Measurements from ENCODE around the gene IRF2.

The IRF2 gene

DNA sequence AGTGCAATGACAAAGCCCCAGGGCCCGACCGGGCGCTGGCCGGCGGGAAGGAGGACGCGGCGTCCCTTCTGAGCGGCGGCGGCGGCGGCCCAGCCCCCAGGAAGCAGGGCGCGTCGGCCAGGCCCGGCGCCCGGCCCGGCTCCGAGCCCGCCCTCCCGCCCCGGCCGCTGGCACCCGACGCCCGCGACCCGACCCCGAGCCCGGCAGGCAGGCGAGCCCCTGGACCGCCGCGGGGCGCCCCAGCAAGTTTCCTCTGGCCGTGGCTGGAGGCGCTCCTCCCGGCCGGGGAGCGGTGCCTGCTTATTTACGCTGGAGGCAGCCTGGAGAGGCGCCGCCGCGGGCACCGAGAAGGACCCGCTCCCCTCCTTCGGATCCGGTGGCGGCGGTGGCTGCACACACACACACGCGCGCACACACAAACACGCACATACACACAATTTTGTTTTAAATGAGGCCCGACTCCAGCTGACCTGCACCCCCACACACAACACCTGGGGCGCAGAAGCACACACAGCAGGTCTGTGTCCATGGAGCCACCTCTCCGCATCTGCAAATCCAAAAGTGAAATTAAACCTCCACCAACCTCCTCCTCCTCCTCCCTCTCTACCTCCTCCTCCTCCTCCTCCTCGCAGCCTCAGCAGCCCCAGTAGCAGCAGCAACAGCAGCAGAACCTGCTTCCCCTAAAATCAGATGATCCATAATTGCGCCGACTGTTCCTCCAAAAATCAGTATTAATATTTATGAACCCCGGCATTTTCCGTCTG lies 669 bp downstream of the IRF2 start:
- FAIRE-seq, result no peak

DNA sequence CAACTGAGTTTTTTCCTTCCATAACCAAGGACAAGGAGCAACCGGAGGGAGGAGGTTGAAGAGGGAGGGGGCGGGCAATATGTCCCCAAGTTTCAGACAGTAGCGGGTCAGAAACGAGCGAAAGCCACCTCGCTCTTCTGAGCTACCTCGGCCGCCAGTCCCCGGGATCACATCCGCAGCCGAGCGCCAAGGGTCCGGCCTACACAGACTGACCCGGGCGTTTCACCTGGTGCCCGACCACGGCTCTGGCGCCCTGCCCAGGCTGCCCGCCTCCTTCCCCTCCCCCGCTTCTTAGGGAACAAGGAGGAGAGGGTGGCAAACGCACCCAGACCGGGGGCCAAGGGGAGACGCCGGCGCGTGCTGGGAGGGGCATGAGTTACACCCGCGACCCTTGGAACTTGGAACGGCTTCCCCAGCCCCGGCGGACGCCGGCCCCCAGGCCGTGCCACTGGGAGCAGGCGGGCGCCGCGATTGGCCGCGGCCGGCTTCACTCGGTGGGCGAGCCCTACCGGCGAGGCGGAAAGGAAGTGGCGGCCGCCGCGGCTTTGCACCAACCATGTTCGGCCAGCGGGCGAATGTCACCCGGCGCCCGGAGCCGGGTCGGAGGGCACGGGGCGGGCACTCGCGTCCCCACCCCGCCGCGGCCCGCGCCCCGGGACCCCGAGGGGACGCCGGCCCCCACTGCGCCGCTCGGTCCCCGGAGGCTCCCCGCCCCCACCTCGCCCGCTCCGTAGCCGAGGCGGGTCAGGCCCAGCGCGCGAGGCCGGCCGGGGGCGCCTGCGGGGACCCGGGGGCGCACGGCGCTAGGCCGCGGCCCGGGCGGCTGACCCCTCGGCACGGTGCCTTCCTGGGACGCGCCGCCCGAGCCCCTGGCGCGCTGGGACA lies 1.5 kb downstream of the IRF2 start:
- FAIRE-seq, result no peak

DNA sequence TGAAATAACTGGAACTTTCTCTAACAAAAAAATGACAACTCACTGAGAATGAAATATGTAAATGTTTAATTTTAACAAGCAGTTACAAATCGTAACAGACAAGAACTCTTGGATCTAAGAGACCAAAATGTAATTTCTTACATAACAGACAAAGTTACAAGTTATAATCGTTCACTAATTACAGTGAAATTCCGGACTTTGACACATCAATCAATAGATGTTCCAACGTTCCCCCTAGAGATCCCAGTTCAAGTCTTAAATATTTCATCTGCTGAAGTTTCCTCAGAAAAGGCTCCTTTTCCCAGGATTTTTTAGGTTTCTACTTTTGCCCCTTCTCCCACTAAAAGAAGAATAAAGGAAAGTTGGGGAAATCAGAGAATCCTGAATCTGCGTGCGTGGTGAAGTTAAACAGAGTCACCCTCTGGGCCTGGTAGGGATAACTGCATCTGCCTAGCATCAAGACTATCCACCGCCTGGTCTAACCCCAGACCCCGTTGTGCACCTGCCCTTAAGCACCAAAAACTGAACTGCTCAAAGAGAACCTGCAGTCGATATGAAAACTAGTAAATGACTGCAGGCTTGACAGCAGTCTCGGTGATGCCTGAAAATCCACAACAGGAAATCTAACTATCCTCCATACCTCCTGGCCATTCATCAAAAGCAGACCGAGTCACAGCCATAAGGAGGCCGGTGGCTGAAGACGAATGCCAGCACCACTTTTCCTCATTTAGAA lies 2.3 kb downstream of the IRF2 start:
- no peak for FAIRE-seq

DNA sequence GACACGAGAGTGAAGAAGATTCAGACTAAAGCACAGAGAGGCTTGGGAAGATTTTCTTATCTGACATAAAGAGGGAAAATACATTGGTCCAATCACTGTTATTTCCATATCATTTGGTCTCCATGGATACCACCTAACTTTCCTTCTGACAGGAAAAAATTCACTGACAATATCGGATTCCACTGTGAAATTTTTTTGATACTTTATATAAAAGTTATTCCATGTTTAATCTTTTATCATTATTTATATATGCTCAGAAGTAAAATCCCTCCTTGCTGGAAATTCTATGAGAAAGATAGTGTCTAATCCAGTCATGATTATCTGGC lies 3.6 kb downstream of the IRF2 start:
- no peak for FAIRE-seq

DNA sequence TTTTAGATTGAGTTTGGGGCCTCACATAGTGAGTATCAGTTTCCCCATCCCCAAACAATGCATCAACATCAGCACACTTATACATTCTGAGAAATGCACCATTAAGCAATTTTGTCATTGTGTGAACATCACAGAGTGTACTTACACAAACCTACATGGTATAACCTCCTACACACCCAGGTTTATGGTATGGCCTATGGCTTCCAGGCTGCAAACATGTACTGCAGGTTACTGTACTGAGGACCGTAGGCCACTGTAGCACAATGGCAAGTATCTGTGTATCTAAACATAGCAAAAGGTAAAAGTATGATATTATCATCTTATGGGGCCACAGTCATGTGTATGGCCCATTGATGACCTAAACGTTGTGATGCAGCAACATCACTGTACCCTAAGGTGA lies 7.7 kb downstream of the IRF2 start:
- no peak for FAIRE-seq

DNA sequence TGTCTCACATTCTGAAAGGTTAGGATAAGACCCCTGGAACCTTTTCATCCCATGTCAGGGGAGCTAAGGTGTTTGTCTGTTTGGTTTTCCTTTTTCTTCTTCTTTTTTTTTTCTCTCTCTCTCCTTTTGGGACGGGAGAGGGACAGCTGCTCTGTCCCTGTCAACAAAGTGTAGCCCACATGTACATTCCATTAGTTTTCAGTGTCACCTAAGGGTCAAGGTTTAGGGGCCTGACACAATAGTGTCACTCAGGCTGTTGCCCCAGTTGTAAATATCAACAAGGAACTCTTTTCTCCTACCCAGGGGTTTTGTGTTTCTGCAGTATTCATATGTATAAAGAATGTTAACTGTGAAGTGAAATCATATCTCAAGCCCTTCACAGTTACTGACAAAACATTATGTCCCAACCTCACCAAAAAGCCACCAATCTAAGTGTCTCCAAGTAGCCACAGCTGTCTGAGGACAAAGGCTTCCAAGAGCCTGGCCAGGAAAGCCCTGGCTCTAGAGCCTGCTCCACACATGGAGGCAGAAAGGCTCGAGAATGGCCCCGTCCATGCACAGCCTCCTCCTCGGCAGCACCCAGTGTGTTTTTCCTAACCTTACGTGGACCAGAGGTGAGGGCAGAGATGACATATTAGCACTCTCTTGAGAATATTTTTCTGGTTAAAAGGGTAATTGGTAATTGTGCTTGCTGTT lies 9.4 kb downstream of the IRF2 start:
- FAIRE-seq, result no peak

DNA sequence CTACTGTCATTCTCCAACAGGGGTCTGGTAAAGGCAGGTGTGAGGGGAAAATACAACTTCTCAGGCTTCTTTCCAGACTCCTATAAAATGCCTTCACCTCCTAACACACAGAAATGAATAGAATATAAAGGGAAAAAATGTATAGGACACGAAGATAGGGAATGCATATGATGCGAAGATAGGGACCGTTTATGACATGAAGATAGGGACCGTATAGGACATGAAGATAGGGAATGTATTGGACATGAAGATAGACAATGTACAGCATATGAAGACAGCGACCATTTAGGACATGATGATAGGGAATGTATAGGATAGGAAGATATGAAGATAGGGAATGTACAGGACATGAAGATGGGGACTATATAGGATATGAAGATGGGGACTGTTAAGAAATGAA lies 10.5 kb downstream of the IRF2 start:
- no peak for FAIRE-seq

DNA sequence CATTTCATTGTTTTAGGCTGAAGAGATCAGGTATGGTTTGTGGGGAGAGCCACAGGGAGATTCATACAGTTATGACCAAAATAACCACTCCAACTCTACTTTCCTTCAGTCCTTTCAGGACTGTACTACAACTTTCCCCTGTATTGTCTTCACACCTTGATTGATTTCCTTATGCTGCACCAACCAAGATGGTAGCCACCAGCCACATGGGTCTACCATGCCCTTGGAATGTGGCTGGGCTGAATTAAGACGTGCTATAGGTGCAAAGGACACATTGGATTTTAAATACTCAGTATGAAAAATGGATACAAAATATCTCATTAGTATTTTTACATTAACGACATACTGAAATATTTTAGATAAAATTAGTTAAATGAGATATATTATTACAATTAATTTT lies 11.2 kb downstream of the IRF2 start:
- no peak for FAIRE-seq

DNA sequence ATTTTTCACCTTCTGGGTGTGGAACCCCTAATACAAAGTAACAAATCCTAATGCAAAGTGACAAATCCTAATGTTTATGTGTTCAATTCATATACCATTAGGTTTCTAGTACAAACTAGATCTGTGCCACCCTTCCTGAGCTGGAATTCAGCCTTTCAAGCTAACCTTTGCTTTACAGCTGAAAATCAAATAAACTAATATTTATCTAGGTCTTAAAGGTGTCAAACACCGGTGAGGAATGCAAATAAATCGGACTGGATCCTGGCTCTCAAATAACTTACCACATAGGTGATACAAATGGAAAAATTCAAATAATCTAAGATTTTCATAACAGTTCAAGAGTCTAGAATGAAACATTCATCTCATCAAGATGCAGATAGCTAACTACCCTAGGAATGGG lies 11.6 kb downstream of the IRF2 start:
- FAIRE-seq, result no peak

DNA sequence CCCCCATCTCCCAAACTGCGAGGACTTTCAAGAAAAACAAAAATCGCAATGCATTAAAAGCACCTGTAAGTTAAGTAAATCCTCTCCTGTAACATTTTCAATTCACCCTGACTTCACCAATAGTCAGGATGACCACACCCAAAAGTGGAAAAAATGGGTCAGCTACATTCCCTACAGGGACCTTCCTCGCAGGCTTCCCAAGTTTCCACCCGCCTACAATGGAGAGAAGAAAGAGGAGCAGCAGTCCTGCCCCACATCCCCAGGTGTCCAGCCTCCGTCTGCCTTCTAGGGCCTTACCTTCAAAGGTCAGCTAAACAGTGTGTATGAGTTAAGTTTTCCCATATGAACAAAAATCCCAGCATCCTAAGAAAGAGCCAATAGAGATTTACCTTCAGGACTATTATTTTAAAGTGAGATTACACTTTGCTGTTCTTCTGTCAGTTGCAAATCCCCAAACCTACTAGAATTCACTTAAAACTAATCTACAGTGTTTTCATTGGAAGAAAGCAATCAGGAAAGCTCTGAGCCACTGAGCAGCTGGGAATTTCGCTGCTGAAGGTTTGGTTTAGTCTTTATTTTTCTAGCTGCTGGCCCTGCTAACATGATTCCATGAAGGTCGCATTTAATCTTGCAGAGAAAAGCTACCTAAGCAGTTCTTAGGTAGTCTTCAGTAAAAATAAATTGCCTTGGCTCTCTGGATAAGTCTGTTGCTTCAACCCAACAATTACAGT lies 12.5 kb downstream of the IRF2 start:
- FAIRE-seq, result no peak

DNA sequence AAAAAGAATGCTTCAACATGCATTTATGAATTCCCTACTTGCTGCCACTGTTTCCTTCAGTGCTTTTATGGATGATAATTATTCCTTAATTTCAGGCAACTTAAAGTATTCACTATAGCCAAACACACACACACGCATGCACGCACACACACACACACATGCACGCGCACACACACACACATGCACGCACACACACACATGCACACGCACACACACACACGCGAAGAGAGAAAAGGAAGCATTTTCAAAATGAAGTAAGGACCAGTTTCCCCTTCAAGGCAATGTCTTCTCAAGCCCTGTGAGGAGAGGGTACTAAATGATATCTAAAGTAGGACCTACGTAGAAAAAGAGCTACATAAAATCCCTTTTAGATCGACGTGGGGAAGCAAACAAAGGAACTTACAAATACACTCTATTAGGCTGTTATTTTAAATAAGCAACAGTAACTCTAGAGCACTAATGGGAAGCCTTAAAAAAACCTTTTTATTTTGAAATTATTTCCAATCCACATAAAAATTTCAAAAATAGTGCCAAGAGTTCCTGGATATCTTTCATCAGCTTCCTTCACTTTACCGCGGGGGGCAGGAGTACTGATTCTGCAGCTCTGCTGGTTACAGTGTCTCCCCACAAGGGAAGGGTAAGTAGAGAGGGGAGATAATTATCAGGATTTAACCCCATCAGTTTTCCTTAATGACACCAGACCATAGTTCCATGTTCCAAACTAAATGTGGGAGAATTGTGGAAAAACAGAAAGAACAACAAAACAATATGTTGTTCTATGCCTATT lies 13.7 kb downstream of the IRF2 start:
- no peak for FAIRE-seq

DNA sequence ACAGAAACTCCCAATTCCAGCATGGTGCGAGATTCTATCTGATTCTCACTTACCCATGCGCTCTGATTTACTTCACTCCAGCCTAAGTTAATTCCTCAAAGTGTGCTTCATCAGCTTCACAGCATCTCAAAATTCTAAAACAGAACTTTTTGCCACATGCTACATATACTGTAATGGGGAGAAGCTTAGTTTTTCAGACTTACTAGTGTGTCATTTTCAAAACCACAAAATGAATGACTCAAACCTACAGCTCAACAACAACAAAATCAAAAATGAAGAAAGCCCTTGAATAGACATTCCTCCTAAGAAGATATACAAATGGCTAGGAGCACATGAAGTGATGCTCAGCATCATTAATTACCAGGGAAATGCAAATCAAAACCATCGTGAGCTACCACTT lies 14.9 kb downstream of the IRF2 start:
- no peak for FAIRE-seq

DNA sequence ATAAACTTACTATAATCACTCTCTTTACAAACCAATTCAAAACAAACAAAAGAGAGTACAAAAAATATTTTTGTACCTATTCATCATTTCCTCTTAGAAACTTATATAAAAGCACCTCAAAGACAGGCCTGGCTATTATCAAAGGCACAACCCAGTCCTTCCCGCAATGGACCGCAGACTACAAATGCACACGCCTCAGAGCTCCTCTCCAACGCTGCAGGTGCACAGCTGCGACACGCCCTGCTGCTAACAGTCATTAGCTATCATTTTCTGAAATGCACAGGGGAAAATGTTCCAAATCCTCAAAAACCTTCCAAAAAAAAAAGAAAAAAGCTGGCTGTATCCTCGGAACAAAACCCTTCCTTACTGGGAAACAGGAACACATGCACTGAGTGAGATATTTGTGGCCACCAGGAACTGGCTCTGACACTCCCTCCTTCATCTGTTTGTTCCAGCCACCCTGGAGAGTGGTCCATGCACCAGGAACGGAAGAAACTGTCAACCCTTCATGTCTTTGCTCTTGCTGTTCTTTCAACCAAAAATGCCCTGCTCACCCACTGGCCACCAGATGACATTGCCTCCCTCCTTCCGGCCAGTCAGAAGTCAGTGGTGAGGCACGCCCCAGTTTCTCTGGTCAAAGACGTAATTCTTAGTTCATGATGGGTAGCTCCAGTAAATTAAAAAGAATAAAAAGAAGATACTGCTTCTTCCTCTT lies 16.7 kb downstream of the IRF2 start:
- FAIRE-seq, result no peak

DNA sequence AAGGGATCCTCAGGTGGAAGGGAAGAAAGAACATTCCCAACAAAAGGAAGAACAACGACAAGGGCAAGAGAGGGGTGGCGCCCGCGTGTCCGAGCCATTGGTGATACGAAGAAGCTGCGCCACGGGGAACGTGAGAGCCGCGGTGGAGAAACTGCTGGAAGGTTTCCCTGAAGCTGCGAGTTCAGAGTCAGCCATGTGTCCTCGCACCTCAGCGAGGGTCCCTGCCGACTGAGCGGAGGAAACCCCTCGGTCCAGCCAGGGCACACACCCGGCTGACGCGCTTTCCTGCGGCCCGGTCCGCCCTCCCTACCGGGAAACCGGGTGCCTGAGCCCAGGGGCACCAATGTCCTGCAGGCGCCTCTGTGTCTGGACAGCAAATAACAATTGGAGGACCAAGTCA lies 18.0 kb downstream of the IRF2 start:
- FAIRE-seq, result no peak

DNA sequence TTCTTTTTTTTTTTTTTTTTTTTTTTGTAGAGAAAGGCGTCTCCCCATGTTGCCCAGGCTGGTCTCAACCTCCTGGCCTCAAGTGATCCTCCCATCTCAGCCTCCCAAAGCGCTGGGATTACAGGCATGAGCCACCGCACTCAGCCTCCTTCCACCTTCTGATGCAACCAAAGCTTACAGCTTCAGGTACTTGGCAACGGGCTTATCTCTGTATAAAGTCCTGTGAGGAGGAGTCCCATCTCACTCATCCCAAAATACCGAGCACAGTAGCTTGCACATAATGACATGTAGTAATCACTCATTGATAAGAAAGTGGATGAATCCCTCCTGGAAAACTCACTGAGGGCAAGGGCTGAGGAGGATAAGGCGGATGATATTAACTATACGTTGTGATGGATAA lies 19.1 kb downstream of the IRF2 start:
- FAIRE-seq, result no peak

DNA sequence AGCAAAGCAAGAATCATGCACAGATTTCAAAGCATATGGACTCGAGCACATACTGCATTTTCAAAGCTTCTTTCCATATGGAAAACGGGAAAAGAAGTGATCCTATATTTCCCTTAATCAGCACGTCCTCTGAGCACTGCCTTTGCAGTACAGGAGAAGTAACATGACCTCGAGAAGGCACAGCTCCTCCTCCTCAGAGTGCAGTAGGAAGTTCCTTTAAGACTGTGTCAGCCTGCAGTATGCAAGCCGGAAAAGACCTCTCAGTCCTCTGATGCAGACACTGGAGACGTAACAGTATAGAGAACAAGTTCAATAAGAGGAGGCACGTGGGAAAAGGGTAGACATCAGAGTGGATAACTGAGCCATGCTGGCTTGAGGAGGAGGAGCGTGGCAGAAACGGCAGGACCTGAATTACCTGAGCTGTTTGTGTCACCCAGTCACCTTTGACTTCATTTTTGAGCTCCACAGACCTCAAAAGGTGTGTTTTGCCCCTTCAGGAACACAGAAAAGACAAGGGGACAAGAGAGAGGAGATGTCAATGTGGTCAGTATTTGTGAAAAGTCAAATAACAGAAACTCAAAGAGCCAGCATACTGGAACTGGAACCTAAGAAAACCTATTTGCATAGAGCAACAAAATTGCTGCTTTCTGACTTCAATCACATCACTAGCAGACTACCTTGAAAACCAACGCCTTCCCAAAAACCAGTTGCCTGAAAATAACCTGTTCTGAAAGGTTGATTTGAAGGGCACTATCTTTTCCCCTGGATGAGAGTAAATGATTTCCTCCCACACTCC lies 20.8 kb downstream of the IRF2 start:
- FAIRE-seq, result no peak

DNA sequence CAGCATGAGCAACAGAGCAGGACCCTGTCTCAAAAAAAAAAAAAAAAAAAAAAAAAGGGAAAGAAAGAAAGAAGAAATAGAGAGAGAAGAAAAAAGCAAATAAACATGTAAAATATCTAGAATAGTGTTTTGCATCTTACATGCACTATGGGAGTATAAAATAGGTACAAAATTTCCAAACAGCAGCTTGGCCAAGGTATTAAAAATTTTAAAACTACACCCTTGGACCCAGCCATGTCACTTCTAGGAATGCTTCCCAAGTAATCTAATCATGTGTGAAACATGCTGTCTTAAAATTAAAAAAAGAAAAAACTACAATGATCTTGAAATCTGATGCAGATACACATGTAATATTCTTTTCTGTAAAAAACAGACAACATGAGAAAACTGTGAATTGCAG lies 21.6 kb downstream of the IRF2 start:
- FAIRE-seq, result no peak

DNA sequence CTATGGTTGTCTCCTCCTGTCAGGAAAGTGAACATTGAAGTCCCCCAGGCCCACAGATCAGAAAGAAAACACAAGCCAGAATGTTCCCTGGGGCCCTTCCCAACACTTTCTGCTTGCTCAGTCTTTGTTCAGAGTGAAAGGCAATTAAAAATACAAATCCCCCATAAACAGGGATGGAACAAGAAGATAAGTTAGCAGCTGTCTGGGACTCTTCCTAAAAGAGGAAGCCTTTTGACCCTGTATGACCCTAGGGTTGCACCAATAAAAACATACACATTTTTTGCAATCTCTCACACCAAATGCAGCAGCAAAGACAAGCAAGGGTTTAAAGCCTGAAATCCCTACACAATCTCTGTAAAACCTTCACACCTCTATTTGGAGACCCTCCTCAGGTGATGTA lies 22.6 kb downstream of the IRF2 start:
- no peak for FAIRE-seq

DNA sequence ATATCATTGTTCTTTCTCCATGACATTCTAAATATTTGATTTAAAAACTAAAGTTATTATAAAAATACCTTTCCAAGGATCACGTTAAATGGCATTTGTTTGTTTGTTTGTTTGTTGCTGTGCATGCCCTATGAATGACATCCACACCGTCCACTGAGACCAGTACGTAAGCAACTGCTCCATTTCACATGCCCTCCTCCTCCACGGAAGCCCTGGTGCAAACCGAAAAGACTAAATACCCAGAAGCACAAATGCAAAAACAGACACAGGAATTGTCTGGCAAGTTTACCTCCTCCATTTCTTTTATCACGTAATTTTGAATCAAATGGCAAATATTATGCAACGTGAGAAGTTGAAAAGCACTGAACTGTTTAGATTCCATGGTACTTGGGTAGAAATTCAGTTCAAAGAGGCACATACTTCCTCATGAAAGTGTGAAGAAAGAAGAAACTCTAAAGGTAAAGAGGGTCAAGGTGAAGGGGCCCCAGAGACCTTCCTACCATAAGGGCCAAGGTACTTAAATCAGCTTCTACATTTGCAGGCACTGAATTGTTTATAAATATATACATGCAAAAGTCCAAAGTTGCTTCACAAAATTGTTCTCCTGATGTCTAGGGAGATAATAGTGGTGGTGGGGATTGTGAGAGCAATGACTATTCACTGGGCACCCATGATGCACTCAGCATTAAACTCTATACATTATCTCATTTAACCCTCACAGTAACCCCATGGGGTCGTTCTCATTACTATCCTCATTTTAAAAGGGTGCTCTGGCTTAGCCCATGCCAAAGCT lies 23.4 kb downstream of the IRF2 start:
- FAIRE-seq, result no peak
